ENCODE data around the gene ABHD14A. TPM values are rescaled to one million over a fixed set of nuclear protein-coding genes. Genes with fewer than 3 reads are reported as not detected.

The ABHD14A gene
- total RNA-seq, 6 experiments from 2014 or later: 10.5 to 13.2 (median 11.0) TPM

DNA sequence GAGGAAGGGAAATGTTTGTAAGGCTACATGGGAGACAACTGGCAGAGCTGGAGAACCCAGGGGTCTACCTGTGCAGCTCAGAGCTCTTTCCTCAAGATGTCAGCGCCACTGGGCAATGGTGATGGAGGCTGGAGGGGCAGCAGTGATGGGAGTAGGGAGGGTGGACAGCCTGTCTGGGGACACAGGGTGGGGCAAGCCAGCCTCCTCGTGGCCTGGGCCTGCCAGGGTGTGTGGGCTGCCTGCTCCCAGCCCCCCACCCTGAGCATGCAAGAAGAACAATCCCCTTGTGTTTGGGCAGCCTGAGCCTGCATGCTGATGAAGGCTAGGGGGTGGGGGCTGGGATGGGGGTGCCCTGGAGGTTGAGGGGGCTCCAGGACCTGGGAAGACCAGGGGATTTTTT, 8.8 kb upstream of the ABHD14A start:
- H3K27ac Mint-ChIP-seq: no peak overlapping the region

GRCh38 chr3:51966486-51966885, 8.4 kb upstream of the ABHD14A start:
- Mint-ChIP-seq H3K27ac (peak overlapping the region; percentile 85), H3K27me3 (ENCODE audit: insufficient read depth) (no peaks in the 10 kb centered on the region; the same call in 1 of the 2 replicates), H3K9me3 (no peaks in the 10 kb centered on the region), H3K4me1 (ENCODE audit: low read depth) (peaks cover 27% of the 10 kb centered on the region), H3K4me3 (peak overlapping the region; percentile 95), H3K36me3 (ENCODE audit: low read depth) (no peaks in the 10 kb centered on the region)
- TF ChIP-seq, protein P1, sequence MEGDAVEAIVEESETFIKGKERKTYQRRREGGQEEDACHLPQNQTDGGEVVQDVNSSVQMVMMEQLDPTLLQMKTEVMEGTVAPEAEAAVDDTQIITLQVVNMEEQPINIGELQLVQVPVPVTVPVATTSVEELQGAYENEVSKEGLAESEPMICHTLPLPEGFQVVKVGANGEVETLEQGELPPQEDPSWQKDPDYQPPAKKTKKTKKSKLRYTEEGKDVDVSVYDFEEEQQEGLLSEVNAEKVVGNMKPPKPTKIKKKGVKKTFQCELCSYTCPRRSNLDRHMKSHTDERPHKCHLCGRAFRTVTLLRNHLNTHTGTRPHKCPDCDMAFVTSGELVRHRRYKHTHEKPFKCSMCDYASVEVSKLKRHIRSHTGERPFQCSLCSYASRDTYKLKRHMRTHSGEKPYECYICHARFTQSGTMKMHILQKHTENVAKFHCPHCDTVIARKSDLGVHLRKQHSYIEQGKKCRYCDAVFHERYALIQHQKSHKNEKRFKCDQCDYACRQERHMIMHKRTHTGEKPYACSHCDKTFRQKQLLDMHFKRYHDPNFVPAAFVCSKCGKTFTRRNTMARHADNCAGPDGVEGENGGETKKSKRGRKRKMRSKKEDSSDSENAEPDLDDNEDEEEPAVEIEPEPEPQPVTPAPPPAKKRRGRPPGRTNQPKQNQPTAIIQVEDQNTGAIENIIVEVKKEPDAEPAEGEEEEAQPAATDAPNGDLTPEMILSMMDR (IDR thresholded peaks at IDR 0.05): no peak
- DNase-seq: no peak

More for the DNA sequence above, 8.8 kb upstream of the ABHD14A start:
- TF ChIP-seq, protein P1 (IDR thresholded peaks at IDR 0.05): no peak
- H3K9me3 Mint-ChIP-seq: no peaks in the 10 kb centered on the region
- H3K4me3 Mint-ChIP-seq: peak overlapping the region; percentile 95
- H3K36me3 Mint-ChIP-seq (ENCODE audit: low read depth): no peaks in the 10 kb centered on the region
- H3K4me1 Mint-ChIP-seq (ENCODE audit: low read depth): peaks cover 27% of the 10 kb centered on the region
- no peaks in the 10 kb centered on the region; the same call in 1 of the 2 replicates for H3K27me3 Mint-ChIP-seq (ENCODE audit: insufficient read depth)
- DNase-seq: no peak

DNA sequence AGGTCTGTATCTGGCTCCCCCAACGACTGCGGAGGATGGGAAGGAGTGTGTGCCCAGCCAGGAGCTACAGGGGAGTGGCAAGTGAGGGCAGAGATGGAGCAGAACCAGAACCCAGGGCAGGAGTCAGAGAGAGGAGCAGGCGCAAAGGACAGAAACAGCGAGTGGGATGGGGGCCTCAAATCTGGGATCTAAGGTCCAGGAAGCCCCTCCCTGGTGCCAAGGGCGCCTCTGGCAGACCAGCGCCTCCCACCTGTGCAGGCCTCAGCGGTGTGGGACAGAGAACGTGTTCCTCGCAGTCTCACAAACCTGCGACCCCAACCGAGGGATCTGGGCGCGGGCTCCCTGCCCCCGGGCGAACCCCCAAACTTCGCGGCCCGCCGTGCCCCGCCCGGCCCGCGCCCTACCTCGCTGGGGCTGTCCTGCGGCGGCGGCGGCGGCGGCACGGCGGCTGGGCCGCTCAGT, 7.9 kb upstream of the ABHD14A start:
- peaks cover 27% of the 10 kb centered on the region for H3K4me1 Mint-ChIP-seq (ENCODE audit: low read depth)
- no peaks in the 10 kb centered on the region for H3K9me3 Mint-ChIP-seq
- H3K36me3 Mint-ChIP-seq (ENCODE audit: low read depth): no peaks in the 10 kb centered on the region
- TF ChIP-seq, protein P1 (IDR thresholded peaks at IDR 0.05): no peak
- DNase-seq: no peak
- H3K4me3 Mint-ChIP-seq: peak overlapping the region; percentile 95
- H3K27ac Mint-ChIP-seq: peak overlapping the region; percentile 85
- no peaks in the 10 kb centered on the region; the same call in 1 of the 2 replicates for H3K27me3 Mint-ChIP-seq (ENCODE audit: insufficient read depth)

DNA sequence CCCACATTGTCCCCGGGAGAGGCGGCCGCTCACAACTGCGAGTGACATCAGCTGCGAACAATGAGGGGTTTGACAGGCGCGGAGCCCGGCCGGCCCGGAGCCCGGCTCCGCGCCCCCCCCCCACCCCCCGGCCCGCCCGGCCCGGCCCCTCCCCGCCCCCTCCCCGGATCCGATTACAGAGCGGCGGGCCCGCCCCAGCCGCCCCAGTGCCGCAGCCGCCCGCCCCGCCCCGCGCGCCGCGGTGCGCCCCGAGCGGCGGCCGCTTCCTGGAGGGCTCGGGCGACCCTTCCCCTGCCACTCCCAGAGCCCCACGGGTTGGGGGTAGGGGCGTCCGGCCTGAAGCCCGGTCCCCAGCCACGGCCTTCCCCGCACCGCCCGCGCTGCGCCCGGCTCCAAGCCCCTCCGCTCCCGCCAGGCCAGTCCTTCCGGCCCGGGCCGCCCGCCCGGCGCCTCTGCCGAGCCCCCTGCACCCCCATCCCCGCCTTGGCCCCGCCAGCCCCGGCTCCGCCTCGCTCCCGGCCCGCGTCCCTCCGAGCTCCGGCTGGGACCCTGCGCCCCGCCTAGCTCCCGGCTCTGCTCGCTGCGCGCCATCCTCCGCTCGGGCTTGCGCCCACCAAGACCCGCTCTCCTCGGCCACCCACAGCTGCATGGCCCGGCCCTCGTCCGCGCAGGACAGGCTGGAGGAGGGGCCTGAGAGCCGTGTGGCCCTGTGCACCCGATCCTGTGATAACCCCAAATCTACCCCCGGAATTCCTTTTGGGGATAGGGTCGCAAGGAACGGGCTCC, 7.3 kb upstream of the ABHD14A start, which contains the start of gene PCBP4:
Gene PCBP4, minus strand, starts transcription at position 71 of the 786 bp plus-strand sequence. CDS start 6,214 bp downstream, outside the sequence.
- peak; percentile 40 for DNase-seq

DNA sequence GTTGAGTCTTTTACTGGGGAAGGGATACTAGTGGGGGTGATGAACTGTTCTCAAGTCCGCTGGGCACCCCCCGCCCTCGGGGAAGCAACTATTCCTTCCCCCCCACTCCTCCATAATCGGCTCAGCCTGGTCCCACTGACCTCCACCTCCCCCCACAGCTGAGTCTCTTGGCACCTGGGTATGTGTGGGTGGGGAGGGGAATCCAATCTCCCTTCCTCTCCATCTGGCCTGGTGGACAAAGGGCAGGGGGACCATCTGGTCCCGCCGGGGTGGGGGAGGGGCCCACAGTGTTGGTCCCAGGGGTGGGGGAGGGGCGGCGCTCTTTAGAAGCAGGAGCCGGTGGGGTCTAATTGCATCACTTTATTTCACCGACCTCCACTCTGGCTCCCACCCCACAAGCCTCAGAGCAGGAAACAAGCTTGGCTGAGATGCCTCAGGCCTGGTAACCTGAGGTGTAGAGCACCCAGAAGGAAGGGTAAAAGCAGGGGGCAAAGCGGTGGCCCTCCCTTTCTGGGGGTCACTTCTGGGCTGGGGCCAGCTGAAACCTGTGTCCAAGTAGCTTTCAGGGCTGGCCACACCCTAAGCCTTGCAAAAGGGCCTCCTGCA, 6.6 kb upstream of the ABHD14A start:
- Mint-ChIP-seq H3K27me3 (ENCODE audit: insufficient read depth) (no peaks in the 10 kb centered on the region; the same call in 1 of the 2 replicates), H3K36me3 (ENCODE audit: low read depth) (no peaks in the 10 kb centered on the region), H3K9me3 (no peaks in the 10 kb centered on the region), H3K4me3 (peak overlapping the region; percentile 86), H3K4me1 (ENCODE audit: low read depth) (peaks cover 21% of the 10 kb centered on the region), H3K27ac (peak overlapping the region; percentile 77)
- DNase-seq: no peak
- TF ChIP-seq, protein P1 (IDR thresholded peaks at IDR 0.05): no peak

More for the DNA sequence above, 7.3 kb upstream of the ABHD14A start, which contains the start of gene PCBP4:
- peak within 1 kb of the TSS; percentile 85 for H3K27ac Mint-ChIP-seq
- no peaks in the 10 kb centered on the region; the same call in 1 of the 2 replicates for H3K27me3 Mint-ChIP-seq (ENCODE audit: insufficient read depth)
- TF ChIP-seq, protein P1 (IDR thresholded peaks at IDR 0.05): no peak
- peak within 1 kb of the TSS; percentile 95 for H3K4me3 Mint-ChIP-seq
- H3K4me1 Mint-ChIP-seq (ENCODE audit: low read depth): peaks cover 27% of the 10 kb centered on the region
- no peaks in the 10 kb centered on the region for H3K36me3 Mint-ChIP-seq (ENCODE audit: low read depth)
- H3K9me3 Mint-ChIP-seq: no peaks in the 10 kb centered on the region

Measured in HFFc6 (cell line).